ENCODE measurements around the gene TMC7.

TMC7 gene

DNA sequence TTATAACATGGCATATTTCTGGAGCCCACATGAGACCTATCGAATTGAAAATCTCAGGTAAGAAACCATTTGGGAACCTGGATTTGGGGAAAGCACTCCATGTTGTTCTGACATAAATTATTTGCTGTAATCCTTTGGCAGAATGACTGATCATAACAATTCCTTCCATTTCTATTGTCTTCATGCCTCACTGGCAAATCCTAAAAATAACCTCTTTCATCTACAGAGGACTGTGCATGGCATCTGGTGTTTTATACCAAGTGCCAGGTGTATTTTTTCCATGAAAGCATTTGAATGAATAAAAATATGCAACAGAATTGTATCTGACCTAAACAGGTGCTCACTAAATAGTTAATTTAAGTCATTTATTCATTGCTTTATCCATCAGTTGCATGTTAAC is 50.0 kb downstream of the TMC7 start:
- no peak for DNase-seq

DNA sequence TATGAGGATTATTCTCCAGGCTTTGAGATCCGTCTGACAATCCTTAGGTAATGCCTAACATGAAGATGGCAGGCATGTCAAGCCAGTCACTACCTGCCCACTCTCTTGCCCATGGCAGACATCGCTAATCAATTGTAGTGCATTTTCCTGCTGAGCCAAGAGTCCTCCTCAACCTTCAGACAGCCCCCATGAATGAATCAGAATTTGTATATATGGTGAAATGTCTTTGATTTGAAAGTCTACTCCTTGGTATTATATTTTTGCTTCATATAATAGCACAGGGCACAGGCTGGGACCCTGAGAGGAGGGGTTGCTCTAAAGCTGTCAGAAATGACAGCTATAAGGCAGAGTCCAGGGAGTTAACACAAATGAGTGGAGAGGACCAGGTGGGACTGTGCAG is 56.7 kb downstream of the TMC7 start:
- DNase-seq, result no peak

DNA sequence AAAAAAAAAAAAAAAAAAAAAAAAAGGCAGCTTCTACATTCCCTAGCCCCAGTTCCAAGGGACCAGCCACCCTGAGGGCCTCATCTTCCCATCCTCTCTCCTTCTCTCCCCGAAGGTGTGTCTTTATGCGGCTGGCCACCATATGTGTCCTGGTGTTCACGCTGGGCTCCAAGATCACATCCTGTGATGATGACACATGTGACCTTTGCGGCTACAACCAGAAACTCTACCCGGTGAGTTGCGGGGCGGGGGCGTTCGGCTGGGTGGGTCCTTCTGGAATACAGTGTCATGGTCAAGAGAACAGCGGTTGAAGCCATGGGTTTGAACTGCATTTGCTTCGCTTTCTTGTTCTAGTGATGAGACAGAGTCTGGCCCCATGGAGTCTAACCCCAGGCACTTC is 61.0 kb downstream of the TMC7 start:
- DNase-seq, result no peak

DNA sequence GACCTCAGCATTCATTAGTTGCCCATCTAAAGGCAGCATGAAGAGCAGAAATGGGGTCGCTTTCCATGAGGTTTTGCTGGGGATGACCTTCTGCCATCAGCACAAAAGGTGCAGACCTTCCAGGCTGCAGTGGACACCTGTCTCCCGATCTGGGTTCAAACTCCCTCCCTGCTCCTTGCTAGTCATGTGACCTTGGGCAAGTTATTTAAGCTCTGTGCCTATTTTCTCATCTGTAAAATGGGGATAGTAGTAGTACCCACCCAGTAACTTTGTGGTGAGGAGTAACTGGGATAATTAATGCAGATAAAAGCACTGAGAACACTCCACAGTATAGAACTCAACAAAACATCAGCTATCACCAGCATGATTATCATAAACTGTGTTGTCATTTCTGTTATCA is 62.3 kb downstream of the TMC7 start:
- DNase-seq, result no peak

DNA sequence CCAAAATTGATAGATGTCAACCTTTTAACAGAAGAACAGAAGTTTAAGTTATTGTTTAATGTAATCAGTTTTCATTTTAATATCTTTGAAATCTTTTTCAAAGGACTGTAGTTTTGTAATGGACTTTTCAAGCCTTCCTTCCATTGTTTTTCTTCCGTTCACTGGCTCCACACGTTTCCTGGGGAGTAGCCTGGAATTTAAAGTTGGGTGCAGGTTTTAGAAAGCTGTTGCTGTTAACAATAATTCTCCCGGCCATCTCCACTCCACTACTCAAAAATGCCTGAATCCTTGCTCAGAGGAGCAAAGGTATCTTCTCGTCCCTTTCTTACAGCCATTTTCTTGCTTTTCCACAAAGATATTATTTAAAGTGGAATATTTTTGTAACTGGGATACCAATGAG is 79.0 kb downstream of the TMC7 start:
- no peak for DNase-seq

DNA sequence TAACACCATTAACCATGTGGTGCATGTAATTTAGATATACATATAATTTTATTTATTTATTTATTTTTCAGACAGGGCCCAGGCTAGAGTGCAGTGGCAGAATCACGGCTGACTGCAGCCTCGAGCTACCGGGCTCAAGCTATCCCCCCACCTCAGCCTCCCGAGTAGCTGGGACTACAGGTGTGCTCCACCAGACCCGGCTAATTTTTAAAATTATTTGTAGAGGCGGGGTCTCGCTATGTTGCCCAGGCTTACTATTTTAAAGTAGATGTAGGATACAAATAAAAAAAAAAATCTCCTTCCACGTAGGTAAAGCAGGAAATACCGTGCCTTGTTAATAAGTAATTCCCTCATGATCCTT is 83.2 kb downstream of the TMC7 start:
- no peak for DNase-seq

DNA sequence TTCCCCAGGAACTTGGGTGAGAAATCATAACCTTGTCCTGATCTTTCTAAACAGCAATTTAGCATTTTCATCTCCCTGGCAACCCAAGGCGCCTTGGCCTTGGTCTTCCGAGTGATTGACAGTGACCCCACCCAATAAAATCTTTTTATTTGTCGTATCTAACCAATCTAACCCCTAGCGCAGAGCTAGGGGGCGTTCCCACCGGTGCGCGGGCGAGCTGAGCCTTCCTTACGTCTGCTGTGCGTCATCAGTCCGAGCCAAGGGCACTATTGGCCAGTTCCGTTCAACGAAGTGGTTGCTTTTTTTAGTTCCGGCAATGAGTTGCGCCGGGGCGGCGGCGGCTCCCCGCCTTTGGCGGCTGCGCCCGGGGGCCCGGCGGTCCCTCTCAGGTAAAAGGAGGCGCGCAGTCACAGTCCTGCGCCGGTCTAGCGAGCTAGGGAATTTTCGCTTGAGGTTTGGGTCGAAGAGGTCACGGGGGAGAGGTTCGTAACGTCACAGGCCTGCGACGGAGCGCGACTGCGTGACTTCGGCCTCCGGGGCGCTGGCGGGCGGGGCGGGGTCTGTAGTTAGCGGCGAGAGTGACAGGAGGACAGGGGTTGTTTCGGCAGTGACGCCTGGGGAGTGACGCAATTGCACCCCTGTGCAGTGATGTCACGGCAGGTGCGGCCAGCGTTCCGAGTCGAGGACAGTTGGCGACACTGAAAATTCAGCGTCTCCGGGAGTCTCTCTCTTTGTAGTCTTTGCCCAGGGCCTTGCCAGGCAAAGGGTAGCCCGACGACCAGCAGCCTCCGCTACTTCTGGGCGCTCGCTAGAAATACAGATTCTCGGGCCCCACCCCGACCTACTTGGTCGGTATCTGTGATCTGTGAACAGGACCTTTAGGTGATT is 83.9 kb downstream of the TMC7 start, which contains the start of gene COQ7:
TSS of gene COQ7 (plus strand) at position 266 of the 888 bp plus-strand sequence. CDS start at position 317, 51 bp downstream.
- DNase-seq, result peak; percentile 98

DNA sequence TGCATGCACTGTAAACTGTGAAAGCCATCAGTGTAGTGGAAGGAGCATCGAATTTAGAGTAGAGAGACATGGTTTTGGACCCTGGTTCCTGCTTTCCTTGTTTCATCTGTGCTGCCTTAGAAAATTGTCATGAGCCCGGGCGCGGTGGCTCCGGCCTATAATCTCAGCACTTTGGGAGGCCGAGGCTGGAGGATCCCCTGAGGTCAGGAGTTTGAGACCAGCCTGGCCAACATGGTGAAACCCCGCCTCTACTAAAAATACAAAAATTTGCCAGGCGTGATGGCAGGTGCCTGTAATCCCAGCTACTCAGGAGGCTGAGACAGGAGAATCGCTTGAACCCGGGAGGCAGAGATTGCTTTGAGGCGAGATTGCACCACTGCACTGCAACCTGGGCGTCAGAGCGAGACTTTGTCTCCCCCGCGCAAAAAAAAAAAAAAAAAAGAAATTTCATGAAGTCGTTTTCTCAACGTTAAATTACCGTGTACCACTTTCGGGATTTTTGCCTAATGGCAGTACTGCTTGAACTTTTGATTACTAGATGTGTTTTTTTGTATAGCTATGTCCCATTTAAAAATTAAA is 84.6 kb downstream of the TMC7 start:
- DNase-seq, result no peak

DNA sequence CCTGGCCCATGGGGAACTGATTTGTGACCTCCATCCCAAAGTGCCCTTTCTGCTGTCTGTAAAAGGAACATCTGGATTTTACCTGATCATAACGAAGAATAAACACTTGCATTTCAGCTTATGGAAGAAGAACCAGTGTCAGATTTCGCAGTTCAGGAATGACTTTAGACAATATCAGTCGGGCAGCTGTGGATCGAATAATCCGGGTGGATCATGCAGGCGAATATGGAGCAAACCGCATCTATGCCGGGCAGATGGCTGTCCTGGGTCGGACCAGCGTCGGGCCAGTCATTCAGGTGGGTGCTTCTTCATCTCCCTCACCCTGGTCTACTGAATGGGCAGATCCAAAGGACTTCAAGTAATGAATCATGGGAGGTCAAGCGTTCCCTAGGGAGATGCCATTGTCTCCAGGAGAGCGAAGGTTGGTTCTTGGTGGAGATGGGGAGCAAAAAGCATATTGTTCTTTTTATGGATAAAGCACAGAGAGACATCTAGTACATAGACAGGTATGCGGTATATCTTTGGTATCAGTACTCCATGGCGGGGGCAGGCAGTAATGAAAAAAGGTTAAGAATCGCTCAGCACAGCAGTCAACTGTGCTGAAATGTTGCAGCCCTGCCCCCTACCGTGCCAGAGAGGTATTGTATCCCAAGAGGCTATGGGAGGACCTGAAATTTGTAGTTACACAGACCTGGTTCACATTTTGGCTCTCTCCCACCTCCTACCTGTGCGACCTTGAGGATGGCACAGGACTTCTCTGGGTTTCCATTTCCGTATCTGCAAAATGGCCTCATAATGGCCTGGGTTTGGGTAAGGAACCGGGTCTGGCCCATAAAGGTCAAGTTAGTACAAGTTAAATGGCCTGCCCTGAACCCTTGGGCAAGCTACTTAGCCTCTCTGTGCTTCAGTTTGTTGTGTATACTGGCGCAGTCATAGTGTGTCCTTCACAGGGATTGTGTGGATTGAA is 88.4 kb downstream of the TMC7 start:
- DNase-seq, result no peak

DNA sequence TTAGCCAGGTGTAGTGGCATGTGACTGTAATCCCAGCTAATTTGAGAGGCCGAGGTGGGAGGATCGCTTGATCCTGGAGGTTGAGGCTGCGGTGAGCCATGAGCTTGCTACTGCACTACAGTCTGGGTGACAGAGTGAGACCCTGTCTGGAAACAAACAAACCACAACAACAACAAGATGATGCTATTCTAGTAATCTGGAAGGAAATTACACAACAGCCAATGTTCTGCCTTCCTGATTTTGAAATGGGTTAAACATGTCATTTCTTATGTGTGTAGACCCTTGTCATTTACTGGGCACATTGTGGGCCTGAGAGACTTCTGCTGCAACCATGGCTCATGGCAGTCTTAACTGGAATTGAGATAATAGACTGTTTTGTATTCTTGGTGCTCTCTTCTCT is 89.6 kb downstream of the TMC7 start:
- no peak for DNase-seq

DNA sequence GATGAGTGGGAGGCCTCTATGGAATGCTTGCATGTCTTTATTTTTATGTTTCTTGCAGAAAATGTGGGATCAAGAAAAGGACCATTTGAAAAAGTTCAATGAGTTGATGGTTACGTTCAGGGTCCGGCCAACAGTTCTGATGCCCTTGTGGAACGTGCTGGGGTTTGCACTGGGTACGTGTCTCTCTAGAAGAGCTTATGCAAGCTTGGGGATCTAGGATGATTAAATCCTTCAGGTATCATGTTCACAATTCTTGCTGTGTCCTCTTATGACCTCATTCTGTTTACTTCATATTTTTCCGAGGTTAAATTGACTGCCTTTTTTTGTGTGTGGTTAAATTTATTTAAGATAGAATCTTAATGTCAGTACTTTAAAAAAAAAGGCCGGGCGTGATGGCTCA is 90.1 kb downstream of the TMC7 start:
- DNase-seq, result no peak

DNA sequence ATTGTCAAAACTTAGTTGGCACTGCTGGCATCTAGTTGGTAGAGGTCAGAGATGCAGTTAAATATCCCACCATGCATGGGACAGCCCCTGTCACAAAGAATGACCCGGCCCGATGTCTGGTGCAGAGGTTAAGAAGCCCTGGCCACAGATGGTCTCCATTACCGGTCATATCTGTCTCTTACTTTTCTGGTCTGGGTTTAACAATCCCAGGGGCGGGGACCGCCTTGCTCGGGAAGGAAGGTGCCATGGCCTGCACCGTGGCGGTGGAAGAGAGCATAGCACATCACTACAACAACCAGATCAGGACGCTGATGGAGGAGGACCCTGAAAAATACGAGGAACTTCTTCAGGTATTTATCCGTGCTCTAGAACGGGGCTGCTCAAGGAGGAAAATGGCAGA is 91.8 kb downstream of the TMC7 start:
- DNase-seq, result no peak

DNA sequence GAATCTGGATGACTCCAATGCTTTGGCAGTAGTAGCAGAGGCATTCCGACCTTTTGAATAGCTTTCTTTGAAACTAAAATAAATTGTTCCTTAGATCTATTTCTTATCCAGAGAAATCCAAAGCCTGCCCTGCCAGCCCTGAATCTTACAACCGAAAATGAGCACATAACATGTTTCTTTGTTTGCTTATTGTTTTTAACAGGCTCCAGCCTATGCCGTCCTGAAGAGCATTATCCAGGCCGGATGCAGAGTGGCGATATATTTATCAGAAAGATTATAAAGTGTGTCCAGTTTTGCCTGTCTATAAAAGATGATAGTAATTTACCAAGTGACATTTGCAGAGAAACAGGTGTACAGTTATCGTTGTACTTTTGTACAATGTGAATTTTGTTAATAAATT is 94.1 kb downstream of the TMC7 start:
- no peak for DNase-seq

DNA sequence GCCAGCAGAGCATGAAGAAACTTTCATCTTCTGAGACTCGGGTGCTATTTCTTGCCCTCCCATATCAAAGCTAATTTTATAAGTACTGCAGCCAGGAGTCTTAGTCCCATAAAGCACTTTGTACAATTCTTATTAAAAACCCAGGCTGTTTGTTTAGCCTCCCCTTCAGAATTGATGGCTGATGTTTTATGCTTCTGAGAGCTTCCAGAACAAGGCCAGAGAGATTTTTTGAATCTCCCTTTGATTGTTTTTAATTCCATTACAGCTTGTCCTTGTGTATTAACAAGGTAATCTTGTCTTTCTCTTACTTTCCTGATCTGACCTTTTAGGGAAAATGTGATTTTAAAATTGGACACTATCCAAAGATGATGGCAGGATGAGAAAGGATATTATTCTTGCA is 99.9 kb downstream of the TMC7 start:
- no peak for DNase-seq

DNA sequence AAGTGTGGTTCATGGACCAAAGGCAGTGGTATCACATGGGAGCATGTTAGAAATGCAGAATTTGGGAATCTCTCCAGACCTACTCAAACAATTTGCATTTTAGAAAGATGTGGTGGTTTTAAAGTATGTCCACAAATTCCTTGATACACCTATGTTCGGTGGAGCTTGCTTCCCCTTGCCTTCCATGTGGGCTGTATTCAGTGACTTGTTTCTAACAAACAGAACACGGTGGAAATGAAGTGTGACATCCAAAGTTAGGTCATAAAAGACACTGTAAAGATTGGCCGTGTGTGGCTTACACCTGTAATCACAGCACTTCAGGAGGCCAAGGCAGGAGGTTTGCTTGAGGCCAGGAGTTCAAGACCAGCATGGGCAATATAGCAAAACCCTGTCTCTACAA is 100.4 kb downstream of the TMC7 start:
- DNase-seq, result no peak

DNA sequence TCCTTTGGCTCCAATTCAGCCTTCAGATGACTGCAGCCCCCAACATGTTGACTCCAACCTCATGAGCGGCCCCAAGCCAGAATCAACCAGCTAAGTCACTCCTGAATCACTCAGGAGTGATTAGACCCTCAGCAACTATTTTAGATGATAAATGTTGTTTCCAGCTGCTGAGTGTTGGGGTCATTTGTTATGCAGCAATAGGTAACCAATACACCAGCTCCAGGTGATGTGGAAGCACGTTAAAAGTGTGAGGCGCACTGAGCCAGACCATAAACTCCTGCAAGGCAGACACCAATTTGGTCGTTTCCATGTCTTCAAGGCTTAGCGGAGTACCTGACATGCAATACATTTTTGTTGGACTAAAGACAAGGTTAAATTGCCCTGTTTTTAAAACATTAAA is 101.1 kb downstream of the TMC7 start:
- no peak for DNase-seq

DNA sequence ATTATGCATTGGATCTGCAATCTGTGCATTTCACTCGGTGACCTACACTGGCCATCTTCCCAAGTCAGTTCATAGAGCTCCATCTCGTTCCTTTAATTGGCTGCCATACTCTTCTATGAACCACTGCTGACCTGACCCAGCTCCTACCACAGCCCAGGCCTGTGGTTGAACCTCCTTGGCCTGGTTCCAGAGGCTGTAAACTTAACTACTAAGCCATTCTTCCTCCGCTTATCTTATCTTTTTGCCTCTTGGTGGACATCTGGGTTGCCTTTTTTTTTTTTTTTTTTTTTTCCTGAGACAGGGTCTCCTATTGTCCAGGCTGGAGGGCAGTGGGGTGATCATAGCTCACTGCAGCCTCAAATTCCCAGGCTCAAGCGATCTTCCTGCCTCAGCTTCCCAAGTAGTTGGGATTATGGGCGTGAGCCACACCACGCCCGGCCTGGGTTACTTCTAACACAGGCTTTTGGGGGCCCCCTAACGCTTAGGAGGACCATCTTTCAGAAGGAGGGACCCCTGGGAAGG is 102.0 kb downstream of the TMC7 start:
- DNase-seq, result no peak

DNA sequence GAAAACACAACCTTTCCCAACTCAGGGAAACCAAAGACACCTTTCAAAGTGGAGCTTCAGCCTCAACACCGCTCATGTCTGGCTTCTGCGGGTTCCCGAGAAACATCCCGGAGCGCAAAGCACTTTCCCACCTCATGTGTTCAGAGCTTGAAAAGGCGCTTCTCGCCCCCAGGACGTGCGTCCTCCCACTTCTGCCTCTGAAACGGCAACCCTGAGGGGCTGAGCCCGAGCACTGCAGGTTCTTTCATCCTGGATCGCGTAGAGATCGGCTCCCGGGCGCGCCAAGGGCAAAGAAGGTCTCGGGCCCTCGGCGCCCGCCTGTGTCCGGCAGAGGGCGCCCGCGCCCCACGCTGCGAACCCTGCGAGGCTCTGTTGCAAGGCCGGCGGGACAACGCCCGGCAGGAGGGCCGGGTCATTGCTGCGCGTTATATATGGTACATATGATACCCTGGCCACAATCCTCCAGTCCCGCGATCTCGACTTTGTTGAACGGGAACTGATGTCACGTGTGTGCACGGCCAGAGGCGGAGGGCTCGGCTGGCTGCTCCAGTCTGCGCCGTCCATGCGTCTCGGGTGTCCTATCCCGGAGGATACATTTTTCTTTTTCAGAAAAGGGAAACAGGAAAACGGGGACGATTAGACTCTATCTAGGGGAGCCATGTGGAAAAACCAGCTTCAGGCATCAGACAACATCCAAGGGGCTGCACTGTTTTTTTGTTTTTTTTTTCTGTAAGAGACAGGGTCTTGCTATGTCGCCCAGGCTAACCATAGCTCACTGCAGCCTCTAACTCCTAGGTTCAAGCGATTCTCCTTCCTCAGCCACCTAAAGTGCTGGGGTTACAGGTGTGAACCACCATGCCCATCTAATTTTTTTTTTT is 102.8 kb downstream of the TMC7 start:
- DNase-seq, result peak; percentile 87

DNA sequence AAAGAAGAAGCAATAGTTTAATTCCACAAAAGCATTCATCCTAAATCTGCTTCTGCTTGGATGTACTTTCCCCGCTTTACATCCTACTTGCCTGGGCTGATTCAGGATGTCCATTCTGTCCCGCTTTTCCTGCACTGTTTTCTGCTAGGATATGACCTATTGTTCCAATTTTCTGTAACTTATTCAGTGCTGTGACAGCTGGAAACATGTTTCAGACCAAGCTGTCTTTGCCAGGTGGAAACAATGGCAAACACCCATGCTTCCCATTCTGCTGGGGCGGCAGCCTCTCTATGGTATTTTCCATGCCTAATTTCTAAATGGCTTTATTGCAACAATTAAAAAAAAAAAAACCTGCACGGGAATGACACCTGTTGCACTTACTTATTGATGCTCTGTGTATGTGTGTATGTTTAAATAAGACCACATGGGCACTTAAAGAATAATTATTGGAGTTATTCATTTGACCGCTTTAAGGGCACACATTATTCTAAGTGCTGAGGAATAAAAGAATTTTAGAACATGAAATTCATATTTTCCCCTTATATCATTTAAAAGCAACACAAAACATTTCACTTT is 104.7 kb downstream of the TMC7 start:
- no peak for DNase-seq

DNA sequence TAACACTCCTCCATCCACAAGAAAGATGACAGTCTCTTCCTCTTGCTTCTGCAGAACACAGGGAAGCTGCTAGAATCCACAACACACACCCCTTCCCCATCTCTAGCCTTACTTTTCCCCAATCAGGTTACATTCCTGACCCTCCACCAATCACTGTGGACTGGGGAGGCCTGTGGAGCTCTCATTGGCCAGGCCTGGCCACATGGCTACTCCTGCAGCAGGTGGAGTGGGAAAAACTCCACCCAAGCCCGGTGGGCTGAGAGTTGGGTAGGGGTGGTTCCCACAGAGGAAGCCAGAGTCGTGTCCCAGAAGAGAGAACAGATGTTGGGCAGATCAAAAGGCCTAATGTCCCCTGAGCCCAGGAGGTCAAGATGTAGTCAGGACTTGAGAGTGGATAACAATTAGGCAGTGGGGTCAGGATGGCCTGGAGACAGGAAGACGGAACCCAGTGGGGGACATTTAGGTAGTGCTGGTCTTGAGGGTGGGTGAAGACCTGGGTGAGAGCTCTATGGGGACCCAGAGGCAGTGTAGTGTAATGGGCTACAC is 105.7 kb downstream of the TMC7 start:
- DNase-seq, result no peak

DNA sequence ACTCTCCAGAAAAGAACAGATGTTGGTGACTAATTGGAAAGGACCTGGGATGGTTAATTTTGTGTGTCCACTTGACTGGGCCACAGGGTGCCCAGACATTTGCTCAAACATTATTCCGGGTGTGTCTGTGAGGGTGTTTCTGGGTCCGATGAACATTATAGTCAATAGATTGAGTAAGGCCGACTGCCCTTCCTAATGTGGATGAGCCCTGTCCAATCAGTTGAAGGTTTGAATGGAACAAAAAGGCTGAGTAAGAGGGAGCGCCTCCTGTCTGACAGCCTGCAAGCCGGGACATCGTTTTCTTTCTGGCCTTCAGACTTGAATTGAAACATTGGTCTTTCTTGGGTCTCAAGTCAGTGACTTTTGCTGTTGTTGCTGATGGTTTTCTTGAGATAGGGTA is 107.2 kb downstream of the TMC7 start:
- no peak for DNase-seq

All from DMS 273 treated with DMSO at 0.1 percent for 48 hours (cell line).